NCI-H748 treated with DMSO at 0.1 percent for 48 hours (cell line): ENCODE data around the gene TYW1.
A peak's percentile ranks its signal among the peaks of the same experiment; 100 is the strongest.
"Not testable (repeated sequence)": the region's sequence is repeated elsewhere in the genome, so short reads cannot be mapped to it uniquely, and the experiment has no call there.

Experiments used
- DNase-seq: peaks from one replicate; lab custom pipeline; 2025; lab: John Stamatoyannopoulos, UW

TYW1 gene

DNA sequence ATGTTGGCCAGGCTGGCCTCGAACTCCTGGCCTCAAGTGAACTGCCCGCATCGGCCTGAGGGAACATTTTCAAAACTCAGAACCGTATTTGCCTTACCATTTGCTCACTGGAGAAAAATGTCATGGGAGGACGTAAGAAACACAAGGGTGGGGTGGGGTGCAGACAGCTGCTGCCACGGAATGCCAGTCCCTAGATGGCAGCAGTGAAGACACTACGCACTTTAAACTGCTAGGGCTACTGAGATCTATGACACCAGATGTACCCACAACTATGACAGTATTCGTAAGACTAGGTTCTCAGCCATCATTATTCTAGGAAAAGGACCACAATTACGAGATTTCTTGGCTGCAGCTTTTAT lies 2.0 kb upstream of the TYW1 start:
- not testable (repeated sequence) for DNase-seq

DNA sequence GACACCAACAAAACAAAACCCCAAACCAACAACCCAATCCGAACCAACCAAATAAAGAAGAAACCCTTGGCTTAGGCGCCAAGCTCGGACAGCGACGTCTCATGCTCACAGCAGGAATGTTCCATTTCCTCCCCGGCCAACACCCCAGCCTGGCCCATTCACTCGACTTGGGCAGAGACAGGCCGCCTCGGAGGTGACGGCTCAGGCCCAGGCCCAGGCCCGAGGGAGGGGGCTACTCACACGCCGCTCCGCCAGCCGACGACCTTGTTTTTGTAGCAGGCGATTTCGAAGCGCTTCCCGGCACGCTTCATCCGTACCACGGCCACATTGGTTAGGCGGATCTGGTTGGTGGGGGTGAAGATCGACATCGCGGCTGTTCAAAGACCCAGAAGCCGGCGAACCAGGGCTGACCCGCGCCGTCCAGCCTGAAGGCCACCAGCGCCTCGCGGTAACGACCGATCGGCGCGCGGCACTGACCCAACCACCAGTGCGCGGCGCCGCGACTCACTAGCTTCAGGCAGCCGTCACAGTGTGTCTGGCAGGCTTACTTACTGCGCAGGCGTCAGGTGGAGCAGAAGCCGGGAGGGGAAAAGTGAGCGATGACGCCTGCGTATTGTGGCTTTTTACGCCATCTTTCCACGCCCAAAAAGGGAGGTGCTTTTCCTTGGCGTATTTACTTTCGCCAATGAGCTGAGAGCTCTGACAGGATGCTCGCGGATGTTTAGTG lies 1.4 kb upstream of the TYW1 start, which contains the start of gene SBDS:
Gene SBDS (minus strand): TSS at position 537 of the 727 bp plus-strand sequence. CDS start 169 bp downstream, at position 368.
- peak; percentile 92 for DNase-seq

DNA sequence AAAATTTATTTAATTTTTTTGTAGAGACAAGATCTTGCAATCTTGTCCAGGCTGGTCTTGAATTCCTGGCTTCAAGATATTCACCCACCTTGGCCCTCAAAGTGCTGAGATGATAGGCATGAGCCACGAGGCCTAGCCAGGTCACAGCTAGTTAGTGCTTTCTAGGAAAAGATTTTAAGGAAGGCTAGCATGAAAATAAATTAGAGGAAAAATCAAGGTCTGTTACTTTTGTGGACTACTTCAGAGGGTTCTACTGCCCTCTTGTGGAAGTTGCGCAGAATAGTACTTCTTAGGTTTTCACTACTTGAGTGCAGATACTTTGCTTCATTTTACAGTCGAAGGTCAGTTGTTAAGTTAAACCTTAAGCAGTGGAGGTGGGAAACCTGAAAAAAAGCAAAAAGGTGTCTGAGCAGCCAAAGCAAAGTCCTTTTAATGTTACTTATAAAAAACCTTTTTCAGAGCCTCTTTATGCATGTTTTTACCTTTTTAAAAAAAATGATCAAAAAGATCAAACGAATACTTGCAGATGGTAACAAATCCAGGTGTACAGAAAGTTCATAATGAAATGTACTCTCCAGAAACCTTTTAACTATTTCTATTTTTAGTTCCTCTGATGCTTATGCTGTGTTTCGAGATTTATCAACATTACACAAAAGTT lies 4.1 kb downstream of the TYW1 start:
- not testable (repeated sequence) for DNase-seq

DNA sequence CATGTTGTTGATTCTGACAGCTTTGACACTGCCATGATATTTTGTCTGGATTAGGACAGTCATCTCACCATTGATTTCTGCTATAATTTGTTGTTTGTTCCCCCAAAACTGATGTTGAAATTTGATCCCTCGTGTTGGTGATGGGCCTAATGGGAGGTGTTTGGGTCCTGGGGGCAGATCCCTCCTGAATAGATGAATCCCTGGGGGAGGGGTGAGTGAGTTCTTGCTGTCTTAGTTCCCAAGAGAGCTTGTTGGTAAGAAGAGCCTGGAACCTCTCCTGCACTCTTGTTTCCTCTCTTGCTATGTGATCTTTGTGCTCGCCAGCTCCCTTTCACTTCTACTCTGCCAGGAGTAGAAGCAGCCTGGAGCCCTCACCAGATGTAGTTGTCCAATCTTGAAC lies 7.5 kb downstream of the TYW1 start:
- DNase-seq: not testable (repeated sequence)

DNA sequence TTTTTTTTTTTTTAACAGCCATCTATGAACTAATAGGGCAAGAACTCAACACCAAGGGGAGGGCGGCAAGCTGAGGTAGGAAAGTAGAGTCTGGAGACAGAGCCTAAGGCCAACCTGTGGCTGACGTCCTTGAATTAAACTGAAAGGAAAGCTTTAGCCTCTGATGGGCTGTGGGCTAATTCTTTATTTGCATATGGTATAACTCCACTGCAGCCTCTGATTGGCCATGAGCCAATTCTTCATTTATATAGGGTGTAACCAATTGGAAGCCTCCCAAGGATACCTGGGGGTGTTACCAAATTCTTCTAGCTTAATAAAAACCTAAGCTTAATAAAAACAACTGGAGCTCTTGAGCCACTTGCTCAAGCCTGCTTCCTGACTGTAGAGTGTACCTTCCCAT lies 10.3 kb downstream of the TYW1 start:
- DNase-seq: no peak

DNA sequence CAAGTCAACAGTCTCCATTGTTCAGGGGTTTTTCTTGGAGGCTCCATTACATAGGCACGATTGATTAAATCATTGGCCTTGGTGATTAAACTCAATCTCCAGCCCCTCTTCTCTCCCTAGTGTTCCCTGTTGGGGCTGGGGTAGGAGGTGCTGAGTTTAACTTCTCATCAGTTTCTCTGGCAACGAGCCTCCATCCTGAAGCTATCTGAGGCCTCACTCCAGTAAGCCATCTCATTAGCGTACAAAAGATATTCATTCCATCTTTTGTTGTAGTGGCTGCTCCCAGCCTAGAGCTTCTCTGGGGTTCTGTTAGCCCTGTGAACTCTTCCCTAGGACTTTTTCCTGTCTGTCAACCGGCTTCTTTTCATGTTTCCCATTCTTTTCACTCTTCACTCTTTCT lies 11.6 kb downstream of the TYW1 start:
- no peak for DNase-seq

DNA sequence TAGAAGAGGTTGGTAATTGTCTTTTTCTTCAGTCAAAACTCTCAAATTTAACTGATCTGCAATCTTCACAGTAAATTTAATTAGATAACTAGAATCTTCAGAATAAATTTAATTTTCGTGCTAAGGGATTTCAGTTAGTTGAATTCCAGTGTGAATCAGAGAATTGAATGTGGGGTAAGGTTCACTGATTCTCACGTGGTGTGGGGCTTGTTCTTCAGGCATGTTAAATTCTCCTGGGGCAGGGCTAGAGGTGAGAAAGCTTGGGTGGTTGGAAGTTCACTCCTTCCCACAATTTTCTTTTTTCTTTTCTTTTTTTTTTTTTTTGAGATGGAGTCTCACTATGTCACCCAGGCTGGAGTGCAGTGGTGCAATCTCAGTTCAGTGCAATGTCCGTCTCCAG lies 13.0 kb downstream of the TYW1 start:
- DNase-seq: not testable (repeated sequence)

DNA sequence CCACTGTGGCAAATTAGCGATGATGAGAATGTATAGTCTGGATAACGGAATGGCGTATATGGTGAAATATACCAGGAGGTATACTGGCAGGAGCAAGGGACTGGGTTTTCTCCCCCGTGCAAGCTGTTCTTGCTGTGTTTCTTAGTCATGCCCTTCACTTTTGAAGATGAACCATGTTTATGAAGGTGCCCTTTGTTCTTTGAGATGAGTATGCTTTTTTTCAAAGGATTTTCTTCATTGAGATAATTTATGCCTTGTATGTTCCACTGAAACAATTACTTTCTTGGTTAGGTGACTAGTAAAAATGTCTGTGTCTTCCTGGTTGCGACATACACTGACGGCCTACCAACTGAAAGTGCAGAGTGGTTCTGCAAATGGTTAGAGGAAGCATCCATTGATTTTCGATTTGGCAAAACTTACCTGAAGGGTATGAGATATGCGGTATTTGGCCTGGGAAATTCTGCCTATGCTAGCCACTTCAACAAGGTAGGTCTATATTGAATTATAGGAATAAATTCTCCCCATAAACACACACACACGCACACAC lies 17.5 kb downstream of the TYW1 start:
- not testable (repeated sequence) for DNase-seq

DNA sequence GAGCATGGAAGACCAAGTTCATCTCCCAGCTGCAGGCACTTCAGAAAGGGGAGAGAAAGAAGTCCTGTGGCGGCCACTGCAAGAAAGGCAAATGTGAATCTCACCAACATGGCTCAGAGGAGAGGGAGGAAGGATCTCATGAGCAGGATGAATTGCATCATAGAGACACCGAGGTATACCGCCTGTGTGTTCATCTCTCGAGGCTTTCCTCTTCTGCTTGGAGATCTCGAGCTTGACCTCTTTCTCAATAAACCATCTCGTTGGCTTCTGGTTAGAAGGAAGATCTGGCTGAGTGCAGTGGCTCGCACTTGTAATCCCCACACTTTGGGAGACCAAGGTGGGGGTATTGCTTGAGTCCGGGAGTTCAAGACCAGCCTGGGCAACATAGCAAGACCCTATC lies 21.3 kb downstream of the TYW1 start:
- not testable (repeated sequence) for DNase-seq

DNA sequence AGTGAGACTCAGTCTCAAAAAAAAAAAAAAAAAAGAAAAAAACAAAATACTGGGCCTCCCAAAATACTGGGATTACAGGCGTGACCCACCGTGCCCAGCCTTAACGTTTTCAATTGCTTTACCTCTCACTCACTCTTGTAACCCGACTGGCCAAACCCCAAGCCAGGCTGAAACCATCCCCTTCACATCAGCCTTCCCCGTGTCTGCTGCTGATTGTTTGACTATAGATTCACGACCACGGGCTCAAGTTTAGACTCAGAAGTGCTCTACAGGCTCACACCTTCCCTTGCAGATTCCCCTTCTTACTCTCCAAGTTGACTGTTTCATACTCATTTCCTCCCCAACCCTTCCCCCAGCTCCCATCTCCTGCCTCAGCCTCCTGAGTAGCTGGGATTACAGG lies 22.3 kb downstream of the TYW1 start:
- no peak for DNase-seq

DNA sequence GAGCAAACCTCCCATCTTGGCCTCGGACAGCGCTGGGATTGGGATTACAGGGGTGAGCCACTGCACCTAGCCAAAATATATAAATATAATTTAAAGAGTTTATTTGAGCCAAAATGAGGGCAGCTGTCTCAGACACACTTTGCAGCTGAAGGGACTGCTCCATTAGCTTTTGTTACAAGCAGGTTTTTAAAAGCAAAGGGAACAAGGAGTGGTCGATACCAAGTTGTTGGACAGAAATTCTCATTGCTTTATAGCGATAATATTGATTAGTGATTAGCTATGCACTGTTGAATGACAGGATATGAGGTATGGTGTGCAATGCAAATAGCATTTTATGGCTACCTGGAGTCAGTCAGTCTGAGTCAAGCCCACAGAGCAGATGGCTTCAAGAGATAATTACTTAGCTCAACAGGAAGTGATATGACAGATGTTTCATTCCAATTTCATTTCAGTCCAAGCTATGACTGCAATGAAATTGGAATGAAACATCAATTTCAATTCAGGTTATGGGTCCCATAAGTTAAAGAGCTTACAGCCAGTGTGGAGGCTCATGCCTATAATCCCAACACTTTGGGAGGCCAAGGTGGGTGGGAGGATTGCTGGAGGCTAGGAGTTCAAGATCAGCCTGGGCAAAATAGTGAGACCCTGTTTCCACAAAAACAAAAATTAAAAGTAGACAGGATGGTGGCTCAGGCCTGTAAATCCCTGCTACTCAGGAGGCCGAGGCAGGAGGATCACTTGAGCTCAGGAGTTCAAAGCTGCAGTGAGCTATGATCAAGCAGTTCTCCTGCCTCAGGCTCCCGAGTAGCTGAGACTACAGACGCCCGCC lies 23.1 kb downstream of the TYW1 start:
- DNase-seq: peak; percentile 15

DNA sequence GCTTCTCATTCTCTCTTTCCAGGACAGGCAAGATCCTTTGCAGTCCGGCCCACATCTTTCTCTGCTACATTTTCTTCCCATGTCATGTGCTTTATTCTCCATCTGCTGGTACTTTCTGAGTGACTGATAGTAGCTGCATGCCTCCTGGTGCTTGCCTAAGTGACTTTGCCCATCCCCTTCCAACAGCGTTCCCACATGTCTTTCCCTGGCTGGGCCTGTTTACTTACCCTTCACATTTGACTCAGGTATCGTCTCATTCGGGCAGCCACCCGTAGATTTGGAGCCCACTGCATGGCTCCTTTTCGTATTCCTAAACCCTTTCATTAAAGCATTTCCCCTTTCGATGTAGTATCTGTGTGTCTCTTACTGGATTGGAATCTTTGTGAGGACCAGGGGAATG lies 24.6 kb downstream of the TYW1 start:
- no peak for DNase-seq

DNA sequence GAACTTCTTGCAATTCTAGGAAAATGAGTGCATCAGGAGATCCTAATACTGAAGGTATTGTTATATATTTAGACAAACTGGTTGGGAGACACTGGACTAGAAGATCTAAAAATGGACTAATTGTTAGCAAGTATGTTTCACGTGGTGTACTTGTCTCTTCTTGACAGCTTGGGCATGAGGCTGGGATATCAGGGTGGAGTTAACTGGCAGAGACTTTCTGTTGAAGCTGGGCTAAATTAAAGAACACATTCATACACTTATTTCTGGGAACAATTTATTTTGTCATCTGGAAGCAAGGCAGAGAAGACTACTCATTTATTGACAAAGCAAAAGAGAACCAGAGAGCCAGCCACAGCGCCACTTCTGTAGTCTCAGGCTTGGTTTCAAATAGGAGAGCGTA lies 25.9 kb downstream of the TYW1 start:
- no peak for DNase-seq

DNA sequence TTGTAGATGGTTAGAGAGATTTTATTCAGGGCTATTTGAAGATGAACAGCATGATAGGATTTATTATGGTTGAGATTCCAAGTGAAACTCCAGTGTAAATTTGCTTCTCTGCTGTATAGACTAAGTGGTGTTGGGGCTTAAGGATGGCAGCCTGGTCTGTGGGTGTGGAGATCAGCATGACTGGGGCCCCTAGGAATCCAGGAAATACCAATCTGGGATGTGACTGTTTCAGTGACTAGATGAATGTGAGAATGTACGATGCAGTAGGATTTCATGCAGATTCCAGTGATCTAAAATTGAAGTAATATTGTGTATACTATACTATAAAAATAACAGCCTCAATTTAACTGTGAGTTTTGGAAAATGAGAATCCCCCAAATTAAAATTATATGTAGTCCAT lies 28.8 kb downstream of the TYW1 start:
- DNase-seq: not testable (repeated sequence)

DNA sequence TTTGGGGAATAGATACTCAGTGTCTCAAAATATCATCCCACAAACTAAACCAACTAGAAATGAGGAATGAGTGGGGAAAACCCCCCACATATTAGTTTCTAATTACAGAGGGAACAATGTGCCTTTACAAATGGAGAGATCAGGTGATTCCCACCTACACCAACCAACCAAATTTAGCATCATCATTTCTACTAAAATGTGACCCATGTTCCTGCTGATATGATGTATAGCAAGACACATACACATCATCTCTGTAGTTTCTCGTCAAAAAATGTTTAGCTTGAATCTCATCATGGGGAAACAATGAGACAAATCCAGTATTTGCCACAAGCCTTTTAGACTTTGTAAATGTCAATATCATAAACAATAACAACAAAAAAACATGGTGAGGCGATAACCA lies 35.1 kb downstream of the TYW1 start:
- DNase-seq: not testable (repeated sequence)

DNA sequence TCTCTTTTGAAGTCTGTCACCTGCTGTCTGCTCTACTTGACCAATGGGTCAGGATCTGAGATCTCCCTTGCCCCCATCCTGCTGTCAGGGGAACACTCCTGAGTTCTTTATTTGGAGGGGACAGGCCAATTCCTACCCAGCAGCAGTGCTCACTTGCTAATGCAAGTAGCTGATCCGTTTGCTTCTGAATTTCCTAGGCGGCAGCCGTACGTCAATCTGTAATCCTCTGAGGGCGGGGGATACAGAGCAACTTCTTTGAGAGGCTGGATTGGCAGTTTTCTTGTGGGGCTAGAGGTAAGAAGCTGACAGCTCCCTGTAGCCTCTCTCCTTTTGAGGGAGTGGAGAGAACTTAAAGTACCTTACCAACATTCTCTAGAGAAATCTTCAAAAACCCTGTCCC lies 36.6 kb downstream of the TYW1 start:
- DNase-seq: no peak

DNA sequence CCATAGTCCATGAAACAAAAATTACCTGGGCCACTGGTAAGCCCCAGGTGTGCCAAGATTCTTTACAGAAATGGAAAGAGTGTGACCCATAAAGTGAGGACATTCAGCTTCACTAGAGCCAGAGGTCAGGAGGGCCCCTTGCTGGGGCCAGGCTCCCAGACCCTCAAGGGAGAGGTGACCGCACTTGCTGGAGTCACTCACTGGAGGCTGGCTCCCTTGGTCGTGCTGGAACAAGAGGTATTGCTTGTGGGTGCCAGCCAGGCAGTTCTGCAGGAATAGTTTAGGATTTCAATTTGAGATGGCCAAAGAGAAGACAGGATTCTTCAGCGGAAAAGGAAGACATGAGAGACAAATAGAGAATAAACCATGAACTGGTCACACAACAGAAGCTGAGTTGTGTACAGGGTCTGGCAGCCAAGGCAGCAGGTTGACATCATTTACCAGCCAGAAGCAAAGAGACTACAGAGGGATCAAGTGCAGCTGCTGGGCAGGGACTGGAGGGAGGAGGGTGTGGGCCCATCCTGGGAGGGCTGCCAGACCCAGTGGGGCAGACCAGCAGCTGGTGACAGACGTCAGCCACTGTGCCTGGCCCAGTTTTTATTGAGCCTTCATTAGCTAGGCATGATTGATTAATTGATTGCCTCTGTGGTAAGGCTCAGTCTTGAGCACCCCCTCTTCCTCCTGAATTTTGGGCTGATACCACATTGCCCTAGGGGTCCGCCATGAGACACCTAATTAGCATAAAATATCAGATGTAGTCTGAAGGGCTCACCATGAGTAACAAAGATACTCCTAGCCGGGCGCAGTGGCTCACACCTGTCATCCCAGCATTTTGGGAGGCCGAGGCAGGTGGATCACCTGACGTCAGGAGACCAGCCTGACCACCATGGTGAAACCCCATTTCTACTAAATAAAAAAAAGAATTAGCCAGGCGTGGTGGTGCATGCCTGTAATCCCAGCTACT lies 40.1 kb downstream of the TYW1 start:
- not testable (repeated sequence) for DNase-seq

DNA sequence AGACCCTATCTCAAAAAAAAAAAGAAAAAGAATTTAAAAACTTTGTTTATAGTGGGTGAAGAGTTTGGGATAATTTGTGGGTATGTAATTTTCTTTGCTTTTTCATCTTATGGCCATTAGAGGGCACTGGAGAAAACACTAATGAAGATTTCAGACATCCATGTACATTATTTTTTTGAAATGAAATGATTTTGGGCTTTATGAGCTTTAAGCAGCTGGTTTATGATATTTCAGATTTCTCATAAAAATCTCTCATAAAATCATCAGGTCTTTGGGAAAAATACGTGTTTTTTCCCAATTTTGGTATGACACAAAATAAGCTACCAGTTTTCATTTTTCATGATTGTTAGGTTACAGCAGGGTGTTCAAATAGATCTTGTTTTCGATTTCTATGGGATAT lies 44.2 kb downstream of the TYW1 start:
- DNase-seq: not testable (repeated sequence)

DNA sequence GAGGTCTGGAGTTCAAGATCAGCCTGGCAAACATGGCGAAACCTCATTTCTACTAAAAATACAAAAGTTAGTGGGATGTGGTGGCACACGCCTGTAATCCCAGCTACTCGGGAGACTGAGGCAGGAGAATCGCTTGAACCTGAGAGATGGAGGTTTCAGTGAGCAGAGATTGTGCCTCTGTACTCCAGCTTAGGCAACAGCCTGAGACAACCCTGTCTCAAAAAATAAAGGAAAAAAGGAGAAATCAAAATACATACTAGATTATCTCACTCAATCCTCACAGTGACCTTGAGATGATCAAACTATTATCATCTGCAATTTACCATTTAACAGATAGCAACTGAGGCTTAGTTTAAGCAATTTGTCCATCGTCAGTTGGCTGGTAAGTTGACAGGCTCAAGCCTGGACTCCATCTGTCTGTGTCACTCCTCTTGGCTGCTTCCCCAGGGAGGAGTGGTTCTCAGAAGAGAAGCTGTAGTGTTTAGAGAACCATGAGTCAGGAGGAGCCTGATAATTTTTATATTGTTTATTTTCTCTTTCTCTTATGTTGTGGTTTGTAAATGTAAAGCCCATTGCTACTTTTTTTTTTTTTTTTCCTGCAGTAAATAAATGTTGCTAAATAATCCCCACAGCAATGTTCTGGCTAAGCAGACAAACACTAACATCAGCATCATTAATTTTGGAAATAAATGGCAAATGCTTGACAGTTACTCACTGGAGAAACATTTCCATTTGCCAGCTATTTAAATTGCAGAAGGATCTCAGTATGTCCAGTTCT lies 46.3 kb downstream of the TYW1 start:
- not testable (repeated sequence) for DNase-seq

DNA sequence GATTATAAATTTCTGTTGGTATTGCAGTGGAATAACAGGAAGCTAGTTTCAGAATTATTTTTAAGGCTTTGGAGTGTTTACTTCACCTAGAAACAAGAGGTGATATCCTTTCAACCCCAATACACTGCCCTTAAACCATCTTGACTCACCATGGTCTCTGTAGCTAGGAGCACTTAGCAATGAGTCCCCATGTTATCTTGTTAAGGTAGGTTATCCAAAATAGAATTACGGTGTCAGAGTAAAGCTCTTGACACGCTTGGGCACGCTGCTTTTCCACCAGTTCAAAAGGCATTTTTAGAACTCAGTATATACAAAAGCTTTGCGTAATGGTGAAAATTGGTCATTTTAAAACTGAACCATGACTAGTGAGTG lies 46.9 kb downstream of the TYW1 start:
- not testable (repeated sequence) for DNase-seq
